Measurements from ENCODE around the gene TANGO6.

GRCh38 chr16:68985268-68985667 is 141.9 kb downstream of the TANGO6 start:
- TF ChIP-seq CTCF (IDR thresholded peaks at IDR 0.05) (no peak), ELK1 (IDR thresholded peaks at IDR 0.05; ENCODE audit: low read depth, low read length) (no peak), CEBPB (IDR thresholded peaks at IDR 0.05) (no peak), ZFP36 (IDR thresholded peaks at IDR 0.05; ENCODE audit: borderline replicate concordance, partially characterized antibody) (no peak), RAD21 (conservative IDR thresholded peaks at IDR 0.05 in 1 of 2, IDR thresholded peaks at IDR 0.05 in 1 of 2) (no peak), SREBF2 (IDR thresholded peaks at IDR 0.05) (no peak), EP300 (IDR thresholded peaks at IDR 0.05) (no peak), CHD4 (IDR thresholded peaks at IDR 0.05; ENCODE audit: borderline replicate concordance) (no peak), JUN (IDR thresholded peaks at IDR 0.05) (no peak), KDM1A (IDR thresholded peaks at IDR 0.05; ENCODE audit: low read depth) (no peak), POLR2A (IDR thresholded peaks at IDR 0.05; ENCODE audit: low read length) (no peak), RCOR1 (IDR thresholded peaks at IDR 0.05; ENCODE audit: low read depth, low read length) (no peak), GATA3 (IDR thresholded peaks at IDR 0.05; ENCODE audit: borderline replicate concordance) (no peak), POLR2AphosphoS2 (conservative IDR thresholded peaks at IDR 0.05; ENCODE audit: low read length) (no peak)
